A673 (cell line): ENCODE data around the gene APBA1.
A peak's percentile ranks its signal among the peaks of the same experiment; 100 is the strongest.

Experiments
- CTCF ChIP-seq: fragments of 300-800, 200-600 bp; sonication (generic); conservative IDR thresholded peaks from 2 replicates; pipeline ENCODE4 v1.5.1; 2017; ENCODE audit warnings: low read depth, mild to moderate bottlenecking, antibody characterized with exemption, low read length, moderate library complexity, mixed read lengths
- EZH2 ChIP-seq: fragments of 200-600 bp; sonication (generic); IDR thresholded peaks from 2 replicates; pipeline ENCODE4 v1.6.1; 2017; ENCODE audit warnings: borderline replicate concordance, low read depth, mild to moderate bottlenecking, mixed read lengths, antibody characterized with exemption, low read length; ENCODE audit not compliant: poor library complexity, severe bottlenecking

- TF ChIP-seq CTCF (peak; percentile 75), EZH2 (no peak)
Observed at GRCh38 chr9:69421908-69422801, 250.0 kb downstream of the APBA1 start.
